Hepatocyte (in vitro differentiated cells): ENCODE measurements around the gene GORAB.

ENCODE experiments used
- CTCF ChIP-seq: fragments of 200-600 bp; sonication (generic); IDR thresholded peaks from 2 replicates; pipeline ENCODE4 v1.5.1; 2016; ENCODE audit warnings: antibody characterized with exemption, mild to moderate bottlenecking; ENCODE audit not compliant: poor library complexity
- EZH2 ChIP-seq: fragments of 200-600 bp; sonication (generic); IDR thresholded peaks from 2 replicates; pipeline ENCODE4 v1.6.1; 2016; ENCODE audit warnings: antibody characterized with exemption, mild to moderate bottlenecking, borderline replicate concordance
- EZH2phosphoT487 ChIP-seq: fragments of 200-600 bp; sonication (generic); IDR thresholded peaks from one replicate; pipeline ENCODE4 v1.6.1; 2018; ENCODE audit warnings: antibody characterized with exemption, mild to moderate bottlenecking, low read depth, moderate library complexity; ENCODE audit not compliant: unreplicated experiment, severe bottlenecking

GRCh38 chr1:170590921-170591705, 59.1 kb downstream of the GORAB start:
- no peak for TF ChIP-seq CTCF
- TF ChIP-seq EZH2 = no peak
- TF ChIP-seq EZH2phosphoT487 = no peak
